ENCODE data around the gene MSMP.

MSMP gene, protein sequence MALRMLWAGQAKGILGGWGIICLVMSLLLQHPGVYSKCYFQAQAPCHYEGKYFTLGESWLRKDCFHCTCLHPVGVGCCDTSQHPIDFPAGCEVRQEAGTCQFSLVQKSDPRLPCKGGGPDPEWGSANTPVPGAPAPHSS

DNA sequence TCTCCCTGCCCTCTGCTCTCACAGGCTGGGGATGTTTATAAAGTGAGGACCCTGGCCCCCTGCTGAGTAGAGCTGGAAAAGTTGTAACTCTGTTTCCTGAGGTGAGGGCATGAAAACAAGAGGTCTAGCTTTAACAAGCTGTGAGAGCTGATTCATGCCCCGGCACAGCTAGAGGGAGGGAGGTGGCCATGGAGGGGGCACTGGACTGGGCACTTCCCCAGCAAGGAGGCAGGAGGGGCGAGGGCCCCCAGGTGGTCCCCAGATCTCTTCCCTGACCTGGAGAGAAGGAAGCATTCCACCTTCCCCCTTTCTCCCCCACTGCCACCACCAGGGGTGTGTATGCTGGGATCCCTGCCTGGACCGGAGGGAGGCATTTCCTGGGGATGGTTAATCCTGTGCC, at the start of gene MSMP:
Gene MSMP, minus strand, starts transcription at position 13 of the 400 bp plus-strand sequence. CDS start 147 bp downstream, outside the sequence.
- no peak for DNase-seq (ENCODE audit: low read depth in 2 of 2)

DNA sequence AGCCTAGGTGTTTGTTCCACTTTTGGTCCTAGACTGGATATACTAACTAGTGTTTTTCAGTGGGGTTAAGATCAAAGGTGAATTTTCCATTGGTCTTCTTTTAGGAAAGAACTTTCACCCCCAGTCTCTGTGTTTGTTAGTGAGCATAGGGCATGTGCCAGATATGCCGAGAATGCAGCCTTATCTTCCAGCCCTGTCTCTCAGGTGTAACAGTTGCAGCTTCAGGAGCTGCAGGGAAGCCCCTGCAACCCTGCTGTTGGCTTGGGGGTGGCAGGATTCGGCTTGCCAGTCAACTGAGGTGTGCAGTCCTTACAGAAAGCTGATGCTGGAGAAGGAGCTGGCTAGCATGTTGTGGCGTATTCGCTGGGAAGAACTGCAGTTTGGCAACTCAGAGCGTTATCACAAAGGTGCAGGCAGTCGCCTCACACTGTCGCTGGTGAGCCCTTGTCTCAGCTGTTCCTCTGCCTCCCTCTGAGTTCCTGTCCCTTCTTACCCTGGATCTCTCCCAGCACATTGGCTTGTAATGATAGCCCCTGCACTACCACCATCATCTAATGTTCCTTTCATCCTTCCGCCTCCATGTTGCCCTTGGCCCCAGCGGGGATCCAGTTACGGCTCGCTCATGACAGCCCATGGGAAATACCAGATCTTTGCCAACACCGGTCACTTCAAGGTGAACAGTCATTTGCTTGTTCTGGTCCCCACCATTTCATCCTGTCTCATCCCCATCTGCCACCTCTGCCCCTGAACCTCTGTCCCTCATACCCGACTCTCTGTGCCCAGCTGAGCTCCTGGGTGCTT, 47.5 kb upstream of the MSMP start:
- DNase-seq (ENCODE audit: low read depth in 2 of 2): no peak

DNA sequence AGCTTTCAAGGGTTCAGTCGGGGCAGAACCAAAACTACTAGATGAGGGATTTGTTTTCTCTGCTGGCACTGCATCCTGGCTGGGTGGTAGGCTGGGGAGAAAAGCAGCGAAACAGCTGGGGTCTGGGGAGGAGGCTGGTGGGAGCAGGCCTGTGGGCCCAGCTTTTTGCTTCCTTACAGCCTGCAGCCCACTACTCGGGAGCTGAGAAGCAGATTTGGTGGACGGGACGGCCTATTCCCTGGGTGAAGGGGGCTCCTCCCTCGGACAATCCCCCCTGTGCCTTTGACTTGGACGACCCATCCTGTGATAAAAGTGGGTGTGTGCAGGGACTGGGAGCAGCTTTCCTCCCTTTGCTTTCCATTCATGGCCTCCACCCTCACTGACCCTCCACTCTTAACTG, 46.5 kb upstream of the MSMP start:
- DNase-seq (ENCODE audit: low read depth in 2 of 2): no peak

DNA sequence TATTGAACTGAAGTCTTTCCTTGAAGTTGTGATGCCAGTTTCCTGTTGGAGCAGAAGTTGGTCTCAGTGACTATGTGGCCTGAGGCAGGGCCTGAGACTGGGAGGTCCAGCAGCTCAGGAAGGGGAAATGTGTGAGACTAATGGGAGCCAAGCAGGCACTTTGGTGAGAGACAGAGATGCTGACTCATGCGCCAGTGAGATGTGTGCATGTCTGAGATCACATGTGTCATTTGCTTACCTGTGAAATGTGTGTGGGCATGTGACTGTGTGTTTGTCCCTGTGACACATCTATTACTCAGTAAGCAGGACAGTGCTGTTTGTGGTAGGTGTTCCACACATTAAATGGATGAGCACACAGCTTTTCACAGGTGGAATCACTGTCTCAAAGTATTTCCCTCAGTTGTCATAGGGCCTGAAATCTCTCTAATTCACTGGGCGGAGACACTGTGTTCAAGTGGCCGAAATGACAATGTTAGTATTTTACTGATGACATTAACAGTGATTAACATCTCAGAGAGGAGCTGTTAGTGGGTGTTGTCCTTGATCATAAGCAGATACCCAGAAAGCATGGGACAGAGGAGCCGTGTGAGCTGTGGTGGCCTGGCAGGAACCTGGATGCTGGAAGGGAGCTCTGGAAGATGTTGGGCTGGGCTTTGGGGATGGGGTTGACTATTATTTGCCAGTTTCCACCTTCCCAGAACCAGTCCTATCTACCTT, 44.7 kb upstream of the MSMP start:
- DNase-seq (ENCODE audit: low read depth in 2 of 2): peak in 1 of 2 donors; percentile 18

DNA sequence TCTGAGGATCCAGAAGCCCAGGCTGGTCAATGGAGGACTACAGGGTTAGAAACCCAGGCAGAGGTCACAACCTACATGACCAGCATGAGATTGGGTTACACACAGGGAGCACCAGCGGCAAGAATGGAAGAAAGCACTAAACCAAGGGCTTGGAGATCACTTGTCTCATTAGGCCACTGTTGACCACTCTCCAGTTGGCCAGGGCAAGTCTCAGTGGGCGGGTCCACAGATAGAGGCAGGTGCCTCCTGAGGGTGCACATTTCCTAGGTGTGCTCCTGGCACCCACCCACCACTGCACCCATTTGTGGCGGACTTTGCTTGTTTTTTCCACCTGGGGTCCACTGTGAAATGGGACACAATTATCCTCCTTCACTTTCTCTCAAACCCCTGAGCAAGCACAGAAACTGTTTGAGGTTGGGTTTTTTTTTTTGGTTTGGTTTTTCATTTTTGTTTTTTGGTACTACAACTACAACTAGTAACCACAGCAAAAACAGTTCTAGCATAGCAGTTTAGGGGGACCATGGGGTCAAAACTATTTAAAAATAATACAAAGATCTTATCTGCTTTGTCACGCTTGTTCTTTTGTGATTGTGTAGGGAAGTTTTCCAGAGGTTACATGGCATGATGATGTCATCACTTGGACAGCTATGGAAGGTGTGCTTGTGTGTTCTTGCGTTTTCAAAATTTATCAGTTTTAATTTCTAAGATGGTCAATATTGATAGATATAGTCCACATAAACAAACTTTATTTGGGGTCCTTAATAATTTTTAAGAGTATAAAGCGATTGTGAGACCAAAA, 43.4 kb upstream of the MSMP start:
- no peak for DNase-seq (ENCODE audit: low read depth in 2 of 2)

DNA sequence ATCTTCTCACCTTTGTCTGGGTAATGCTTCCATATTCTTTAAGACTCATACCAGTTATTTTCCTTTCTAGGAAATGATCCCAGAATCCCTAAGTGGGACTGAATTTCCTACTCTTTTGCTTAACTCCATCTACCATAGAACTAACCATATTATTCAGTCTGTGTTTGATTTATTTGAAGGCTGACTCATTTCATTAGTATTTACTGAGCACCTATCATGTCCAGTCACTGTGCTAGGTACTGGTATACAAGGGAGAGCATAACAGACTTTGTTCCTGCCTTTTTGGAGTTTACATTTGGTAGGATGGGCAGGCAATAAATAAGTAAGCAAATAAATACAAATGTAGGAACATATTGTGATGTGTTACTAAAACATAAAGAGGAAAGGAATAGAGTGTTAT, 41.6 kb upstream of the MSMP start:
- no peak for DNase-seq (ENCODE audit: low read depth in 2 of 2)

DNA sequence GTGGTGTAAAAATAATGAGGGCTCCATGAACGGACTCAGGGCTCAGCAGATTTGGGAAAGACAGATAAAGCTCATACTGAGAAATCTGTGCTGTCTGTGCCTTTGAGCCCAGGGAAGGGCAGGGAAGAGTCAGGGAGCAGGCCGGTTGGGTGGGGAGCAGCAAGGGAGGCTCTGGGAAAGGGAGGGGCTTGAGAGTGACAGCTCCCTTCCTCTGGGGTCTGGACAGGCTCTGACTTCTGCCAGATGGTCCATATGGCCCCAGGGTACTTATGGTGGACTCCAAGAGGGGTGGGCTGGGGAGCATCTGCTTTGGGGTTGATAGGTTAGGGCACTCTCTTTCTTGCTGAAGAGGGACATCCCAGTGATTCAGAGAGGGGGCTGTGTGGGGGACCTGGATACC, 39.4 kb upstream of the MSMP start:
- DNase-seq (ENCODE audit: low read depth in 2 of 2): no peak

DNA sequence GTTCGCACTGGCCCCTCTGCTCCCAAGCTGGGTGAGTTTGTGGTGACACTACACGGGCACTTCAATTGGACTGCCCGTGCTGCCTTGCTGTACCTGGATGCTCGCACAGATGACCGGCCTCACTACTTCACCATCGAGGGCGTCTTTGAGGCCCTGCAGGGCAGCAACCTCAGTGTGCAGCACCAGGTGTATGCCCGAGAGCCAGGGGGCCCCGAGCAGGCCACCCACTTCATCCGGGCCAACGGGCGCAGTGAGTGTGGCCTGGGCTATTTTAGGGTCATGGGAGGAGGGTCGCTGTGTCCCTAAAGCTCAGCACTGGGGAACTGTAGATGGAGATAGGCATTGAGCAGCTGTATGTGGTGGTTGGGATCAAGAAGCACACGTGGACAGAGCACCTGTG, 38.8 kb upstream of the MSMP start:
- no peak for DNase-seq (ENCODE audit: low read depth in 2 of 2)

DNA sequence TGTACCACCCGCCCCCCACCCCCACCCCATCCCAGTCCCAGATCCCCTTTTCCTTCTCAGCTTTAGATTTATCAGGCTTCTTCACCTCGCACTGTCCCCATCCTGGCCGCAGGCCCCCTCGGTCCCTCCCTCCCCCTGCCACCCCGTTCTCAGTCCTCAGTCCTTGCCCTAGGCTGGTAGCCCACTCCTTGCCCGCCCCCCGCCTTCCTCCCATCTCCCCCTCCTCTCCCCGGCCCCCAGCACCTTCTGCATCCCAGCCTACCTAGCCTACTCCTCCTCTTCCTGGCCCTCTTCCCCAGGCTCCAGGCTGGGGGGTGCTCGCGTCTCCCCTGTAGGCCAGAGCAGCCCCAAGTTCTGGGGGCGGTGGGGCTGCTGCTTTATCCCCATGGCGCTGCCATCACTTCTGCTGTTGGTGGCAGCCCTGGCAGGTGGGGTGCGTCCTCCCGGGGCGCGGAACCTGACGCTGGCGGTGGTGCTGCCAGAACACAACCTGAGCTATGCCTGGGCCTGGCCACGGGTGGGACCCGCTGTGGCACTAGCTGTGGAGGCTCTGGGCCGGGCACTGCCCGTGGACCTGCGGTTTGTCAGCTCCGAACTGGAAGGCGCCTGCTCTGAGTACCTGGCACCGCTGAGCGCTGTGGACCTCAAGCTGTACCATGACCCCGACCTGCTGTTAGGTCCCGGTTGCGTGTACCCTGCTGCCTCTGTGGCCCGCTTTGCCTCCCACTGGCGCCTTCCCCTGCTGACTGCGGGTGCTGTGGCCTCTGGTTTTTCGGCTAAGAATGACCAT, 38.1 kb upstream of the MSMP start:
- DNase-seq (ENCODE audit: low read depth in 2 of 2): no peak

DNA sequence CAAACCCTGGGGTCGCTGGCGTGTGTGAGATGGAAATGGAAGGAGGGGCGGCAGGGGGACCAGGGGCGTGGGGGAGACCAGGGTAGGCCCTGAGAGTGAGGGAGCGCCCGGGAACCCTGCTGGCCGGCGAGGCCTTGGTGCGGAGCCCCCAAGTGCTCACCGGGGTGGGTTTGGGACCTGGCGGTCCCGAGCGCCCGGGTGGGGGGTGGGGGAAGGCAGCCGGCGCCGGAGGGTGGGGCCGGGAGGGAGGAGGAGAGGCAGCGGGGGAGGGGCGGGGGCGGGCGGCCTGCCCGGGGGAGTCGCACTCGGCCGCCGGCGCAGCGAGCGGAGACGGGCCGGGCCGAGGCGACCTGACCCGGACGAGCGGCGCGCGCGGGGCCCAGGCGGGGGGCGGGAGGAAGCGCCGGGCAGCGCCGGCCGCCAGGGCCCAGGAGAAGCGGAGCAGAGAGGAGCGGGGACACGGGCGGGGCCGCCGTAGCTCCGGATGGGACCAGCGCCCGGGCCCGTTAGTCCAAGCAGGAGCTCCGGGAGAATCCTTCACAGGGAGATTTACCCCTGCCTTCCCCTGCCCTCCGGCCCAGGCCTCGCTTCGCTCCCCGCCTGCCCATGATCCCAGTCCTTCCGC, 37.3 kb upstream of the MSMP start, which contains the start of gene NPR2:
Gene NPR2, plus strand, starts transcription at position 295 of the 625 bp plus-strand sequence. CDS start 818 bp downstream, outside the sequence.
- no peak for DNase-seq (ENCODE audit: low read depth in 2 of 2)

DNA sequence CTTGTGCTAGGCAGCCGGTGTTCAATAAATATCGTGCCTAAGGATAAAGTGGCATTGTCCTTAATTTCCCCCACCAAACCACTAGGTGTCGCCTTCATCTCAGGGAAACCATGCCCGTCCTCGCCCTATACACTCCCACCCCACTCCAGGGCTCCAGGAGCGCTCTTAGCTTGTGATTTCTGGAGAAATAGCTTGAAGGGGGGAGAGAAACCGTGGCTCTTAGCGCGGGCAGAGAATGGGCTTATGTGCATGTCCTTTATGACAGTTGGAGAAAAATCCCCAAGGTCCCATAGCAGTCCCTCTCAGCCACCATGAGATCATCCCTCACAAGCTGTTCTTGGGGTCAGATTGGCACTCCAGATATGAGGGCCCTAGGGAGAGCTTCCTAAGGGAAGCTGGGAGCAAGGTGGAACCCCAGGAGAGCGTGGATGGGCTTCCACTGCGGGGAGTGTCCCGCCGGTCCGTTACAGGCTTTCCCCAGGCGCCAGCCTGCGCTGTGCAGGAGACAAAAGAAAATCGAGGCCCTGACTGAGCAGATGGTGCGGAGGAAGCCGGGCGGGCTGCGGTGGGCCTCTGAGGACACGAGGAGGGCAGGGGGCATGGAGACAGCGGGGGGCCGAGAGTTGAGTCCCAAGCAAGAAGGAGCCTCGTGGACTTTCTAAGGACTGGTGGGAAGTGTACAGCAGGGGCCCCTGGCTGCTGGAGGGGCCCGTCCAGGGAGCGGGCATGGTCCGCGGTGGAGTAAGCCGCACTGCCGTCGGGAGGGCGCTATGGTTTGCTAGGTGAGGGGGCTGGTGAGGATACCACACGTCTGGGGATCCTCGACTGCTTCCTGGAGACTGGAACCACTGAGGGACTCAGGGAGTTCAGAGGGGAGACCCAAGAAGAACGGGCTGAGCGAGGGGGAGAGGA, 36.6 kb upstream of the MSMP start:
- DNase-seq (ENCODE audit: low read depth in 2 of 2): peak; percentile 9 to 26

DNA sequence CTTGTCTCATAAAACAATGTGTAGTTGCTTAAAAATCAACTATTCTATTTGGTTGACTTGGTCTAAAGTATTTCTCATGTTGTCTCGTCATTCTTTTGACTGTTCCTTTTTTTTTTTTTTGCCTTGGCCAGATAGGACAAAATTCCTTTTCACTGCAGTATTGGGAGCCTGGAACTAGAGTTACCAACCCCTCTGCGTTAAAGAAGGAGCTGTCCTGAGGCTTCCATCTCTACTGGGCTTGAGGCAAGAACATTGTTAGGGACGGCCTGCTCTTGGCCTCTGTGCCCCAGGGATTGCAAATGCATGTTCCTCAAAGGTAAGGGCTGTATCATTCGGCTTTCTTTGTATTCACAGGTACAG, 35.9 kb upstream of the MSMP start:
- no peak for DNase-seq (ENCODE audit: low read depth in 2 of 2)

DNA sequence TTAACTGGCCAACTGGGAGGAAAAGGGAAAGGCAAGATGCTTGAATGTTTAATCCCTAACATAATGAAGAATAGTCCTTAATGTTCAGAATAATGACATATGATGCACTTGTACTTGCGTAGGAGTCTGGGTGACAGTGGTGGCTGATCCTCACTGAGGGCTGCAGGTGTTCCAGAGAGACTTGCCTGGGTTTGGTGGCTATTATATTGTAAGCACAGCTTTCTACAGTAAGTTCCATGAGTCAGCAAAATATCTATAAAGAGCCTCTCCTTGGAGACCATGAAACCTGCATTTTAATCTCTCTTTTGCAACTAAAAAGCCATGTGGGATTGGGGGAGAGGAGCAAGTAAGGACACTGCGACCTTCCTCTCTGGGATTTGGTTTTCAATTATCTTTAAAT, 35.5 kb upstream of the MSMP start:
- DNase-seq (ENCODE audit: low read depth in 2 of 2): no peak

DNA sequence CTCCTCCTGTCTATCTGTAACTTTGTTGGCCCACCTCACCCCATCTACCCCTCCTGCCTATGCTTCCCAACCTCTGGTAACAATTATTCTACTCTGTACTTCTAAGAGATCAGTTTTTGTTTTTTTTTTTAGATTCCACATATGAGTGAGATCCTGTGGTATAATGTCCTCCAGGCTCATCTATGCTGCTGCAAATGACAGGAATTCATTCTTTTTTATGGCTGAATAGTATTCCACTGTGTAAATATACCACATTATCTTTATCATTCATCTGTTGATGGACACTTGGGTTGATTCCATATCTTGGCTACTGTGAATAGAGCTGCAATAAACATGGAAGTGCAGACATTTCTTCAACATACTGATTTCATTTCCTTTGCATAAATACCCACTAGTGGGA, 29.3 kb upstream of the MSMP start:
- no peak for DNase-seq (ENCODE audit: low read depth in 2 of 2)

DNA sequence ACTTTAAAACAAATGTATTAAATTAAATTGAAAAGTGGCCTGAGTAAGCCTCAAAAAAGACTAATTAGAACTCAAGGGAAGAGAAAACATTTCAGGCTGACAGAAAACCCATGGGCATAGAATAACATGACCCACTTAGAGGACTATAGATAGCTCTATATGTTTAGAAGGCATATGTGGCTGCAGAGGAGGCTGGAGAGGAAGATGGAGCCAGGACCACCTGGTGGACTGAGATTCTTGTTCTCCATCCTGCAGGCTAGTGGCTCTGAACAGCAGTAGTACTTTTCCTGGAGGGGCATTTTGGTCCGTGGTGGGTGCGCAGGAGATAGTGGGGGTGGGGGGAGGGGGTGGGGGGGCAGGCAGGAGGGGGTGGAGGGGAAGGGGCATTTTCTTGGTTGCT, 27.0 kb upstream of the MSMP start:
- DNase-seq (ENCODE audit: low read depth in 2 of 2): no peak

DNA sequence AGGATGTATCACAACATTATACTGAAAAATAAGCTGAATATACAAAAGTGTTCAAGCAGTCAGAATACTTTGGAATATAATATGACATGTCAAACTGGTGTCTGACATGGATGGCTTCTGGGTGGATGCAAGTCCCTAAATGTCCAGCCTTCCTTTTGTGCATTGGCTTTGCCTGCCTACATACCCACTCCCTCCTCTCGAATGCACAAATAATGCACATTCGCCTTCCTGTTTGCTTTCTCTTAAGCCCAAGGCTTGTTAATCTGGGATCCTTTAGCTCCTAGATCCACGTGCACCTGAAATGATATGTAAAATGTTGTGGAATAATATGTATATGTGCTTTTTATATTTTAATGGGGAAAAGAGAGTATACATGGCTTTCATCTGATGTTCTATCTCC, 24.4 kb upstream of the MSMP start:
- no peak for DNase-seq (ENCODE audit: low read depth in 2 of 2)

DNA sequence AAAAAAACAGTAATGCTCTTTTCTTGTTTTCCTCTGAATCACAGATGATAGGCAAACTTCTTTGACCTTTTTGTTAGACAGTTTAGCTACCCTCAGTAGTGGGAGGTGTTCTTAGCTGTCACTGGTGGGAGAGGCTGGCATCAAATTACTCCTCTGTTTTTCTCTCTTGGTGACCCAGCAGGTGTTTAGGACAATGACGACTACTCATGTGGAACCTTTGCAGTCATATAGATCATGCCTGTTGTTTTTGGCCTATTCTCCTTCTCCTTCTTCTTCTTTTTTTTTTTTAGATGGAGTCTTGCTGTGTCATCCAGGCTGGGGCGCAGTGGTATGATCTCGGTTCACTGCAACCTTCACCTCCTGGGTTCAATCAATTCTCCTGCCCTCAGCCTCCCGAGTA, 21.9 kb upstream of the MSMP start:
- no peak for DNase-seq (ENCODE audit: low read depth in 2 of 2)

DNA sequence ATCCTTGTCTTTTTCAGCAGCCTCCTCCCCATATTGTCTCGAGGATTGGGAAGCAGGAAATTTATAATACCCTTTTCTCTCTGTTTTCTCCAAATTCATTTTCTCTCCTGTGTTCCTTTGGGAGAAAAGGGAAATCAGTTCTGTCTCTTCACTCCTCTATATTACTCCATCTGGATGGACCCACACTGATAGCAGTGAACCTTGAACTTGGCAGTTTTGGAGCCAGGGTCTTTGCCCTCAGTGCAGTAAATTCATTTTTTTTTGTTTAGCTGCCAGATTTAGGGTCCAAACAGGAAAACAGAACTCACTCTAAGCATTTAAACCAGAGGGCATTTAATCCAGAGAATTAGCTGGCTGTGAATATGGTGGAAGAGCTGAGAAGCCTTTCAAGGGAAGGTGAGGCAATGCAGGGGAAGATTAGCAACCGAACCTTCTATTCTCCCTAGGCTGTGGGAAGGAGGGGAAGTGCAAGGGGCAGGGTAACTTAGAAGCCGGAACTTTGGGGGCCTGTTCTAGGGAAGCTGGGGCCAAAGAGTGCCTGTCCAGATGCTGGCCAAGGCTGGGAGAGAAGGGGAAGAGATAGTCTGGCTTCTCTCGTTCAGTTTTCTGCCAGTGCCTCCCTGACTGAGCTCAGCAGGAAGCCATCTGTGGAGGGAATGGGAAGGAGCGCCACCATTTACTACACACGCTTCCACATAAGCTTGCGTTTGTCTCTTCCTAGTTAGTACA, 21.0 kb upstream of the MSMP start:
- DNase-seq (ENCODE audit: low read depth in 2 of 2): no peak

DNA sequence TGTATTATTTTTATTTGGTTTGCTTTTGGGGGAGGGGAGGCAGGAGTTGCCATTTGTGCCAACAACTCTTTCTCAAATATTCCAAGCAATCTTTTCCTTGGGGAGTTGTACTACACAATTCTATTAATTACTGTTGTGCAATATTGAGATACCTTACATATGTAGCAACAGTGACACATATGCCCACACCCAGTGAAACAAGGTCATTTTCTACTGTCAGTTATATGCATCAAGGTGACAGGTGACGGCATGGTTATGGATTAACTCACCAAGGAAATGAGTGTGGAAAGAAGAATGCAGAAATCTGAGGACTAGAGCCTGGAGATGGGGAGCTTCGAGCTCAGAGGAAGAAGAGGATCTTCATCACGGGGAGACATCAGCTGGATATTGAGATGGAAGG, 17.9 kb upstream of the MSMP start:
- no peak for DNase-seq (ENCODE audit: low read depth in 2 of 2)
